Neural cell (in vitro differentiated cells): ENCODE data around the gene CRHBP.

Experiments
- EZH2 ChIP-seq: fragments of 200-600, 300-800 bp; shearing (Covaris generic), sonication (generic); IDR thresholded peaks from 2 replicates; pipeline ENCODE4 v1.6.1; 2014; ENCODE audit warnings: antibody characterized with exemption, low read length, borderline replicate concordance, mild to moderate bottlenecking; ENCODE audit not compliant: insufficient read depth, poor library complexity, severe bottlenecking
- MXI1 ChIP-seq: fragments of 450-650 bp; conservative IDR thresholded peaks from 2 replicates; pipeline ENCODE4 v1.6.1; 2014; ENCODE audit warnings: antibody characterized with exemption, mild to moderate bottlenecking; ENCODE audit not compliant: poor library complexity, severe bottlenecking
- POLR2AphosphoS5 ChIP-seq: IDR thresholded peaks from 2 replicates; pipeline ENCODE4 v1.6.1; 2012
- SMC3 ChIP-seq: fragments of 450-650 bp; conservative IDR thresholded peaks from 2 replicates; pipeline ENCODE4 v1.6.1; 2014; ENCODE audit warnings: antibody characterized with exemption, mild to moderate bottlenecking, moderate library complexity; ENCODE audit not compliant: poor library complexity
- TF ChIP-seq, protein P1 (sequence below): fragments of 450-650 bp; IDR thresholded peaks from 2 replicates; pipeline ENCODE4 v1.5.1; 2014; ENCODE audit warnings: antibody characterized with exemption, mild to moderate bottlenecking, moderate library complexity; ENCODE audit not compliant: poor library complexity, severe bottlenecking
- TF ChIP-seq, protein P2 (sequence below): IDR thresholded peaks from 2 replicates; pipeline ENCODE4 v1.6.1; 2012; ENCODE audit warnings: borderline replicate concordance

DNA sequence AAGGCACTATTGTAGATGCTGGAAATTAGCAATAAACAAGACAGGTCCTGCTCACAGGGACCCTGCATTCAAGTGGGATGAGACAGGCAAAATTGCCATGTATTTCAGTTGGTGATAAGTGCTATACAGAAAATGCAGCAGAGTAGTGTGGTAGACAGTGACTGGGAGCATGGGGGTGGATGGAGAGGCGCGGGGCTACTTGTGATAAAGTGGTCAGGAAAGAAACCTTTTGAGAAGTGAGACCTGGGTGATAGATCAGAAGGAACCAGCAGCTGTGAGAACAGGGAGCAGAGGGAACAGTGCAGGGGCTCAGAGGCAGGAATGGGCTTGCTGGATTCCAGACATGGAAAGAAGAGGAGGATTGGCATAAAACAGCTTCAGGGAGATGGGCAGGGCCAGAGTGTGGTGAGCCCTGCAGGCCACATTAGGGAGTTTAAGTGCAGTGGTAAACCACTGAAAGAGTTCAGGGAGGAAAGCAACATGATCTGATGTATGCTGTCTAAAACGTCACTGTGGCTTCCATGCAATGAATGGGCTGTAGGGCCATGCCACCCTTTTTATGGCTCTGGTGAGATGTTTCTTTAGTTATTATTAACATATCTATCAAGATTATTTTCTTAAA, 7.3 kb downstream of the CRHBP start:
- no peak for TF ChIP-seq POLR2AphosphoS5
- TF ChIP-seq, protein P1, sequence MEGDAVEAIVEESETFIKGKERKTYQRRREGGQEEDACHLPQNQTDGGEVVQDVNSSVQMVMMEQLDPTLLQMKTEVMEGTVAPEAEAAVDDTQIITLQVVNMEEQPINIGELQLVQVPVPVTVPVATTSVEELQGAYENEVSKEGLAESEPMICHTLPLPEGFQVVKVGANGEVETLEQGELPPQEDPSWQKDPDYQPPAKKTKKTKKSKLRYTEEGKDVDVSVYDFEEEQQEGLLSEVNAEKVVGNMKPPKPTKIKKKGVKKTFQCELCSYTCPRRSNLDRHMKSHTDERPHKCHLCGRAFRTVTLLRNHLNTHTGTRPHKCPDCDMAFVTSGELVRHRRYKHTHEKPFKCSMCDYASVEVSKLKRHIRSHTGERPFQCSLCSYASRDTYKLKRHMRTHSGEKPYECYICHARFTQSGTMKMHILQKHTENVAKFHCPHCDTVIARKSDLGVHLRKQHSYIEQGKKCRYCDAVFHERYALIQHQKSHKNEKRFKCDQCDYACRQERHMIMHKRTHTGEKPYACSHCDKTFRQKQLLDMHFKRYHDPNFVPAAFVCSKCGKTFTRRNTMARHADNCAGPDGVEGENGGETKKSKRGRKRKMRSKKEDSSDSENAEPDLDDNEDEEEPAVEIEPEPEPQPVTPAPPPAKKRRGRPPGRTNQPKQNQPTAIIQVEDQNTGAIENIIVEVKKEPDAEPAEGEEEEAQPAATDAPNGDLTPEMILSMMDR: no peak
- no peak for TF ChIP-seq MXI1
- TF ChIP-seq, protein P2, sequence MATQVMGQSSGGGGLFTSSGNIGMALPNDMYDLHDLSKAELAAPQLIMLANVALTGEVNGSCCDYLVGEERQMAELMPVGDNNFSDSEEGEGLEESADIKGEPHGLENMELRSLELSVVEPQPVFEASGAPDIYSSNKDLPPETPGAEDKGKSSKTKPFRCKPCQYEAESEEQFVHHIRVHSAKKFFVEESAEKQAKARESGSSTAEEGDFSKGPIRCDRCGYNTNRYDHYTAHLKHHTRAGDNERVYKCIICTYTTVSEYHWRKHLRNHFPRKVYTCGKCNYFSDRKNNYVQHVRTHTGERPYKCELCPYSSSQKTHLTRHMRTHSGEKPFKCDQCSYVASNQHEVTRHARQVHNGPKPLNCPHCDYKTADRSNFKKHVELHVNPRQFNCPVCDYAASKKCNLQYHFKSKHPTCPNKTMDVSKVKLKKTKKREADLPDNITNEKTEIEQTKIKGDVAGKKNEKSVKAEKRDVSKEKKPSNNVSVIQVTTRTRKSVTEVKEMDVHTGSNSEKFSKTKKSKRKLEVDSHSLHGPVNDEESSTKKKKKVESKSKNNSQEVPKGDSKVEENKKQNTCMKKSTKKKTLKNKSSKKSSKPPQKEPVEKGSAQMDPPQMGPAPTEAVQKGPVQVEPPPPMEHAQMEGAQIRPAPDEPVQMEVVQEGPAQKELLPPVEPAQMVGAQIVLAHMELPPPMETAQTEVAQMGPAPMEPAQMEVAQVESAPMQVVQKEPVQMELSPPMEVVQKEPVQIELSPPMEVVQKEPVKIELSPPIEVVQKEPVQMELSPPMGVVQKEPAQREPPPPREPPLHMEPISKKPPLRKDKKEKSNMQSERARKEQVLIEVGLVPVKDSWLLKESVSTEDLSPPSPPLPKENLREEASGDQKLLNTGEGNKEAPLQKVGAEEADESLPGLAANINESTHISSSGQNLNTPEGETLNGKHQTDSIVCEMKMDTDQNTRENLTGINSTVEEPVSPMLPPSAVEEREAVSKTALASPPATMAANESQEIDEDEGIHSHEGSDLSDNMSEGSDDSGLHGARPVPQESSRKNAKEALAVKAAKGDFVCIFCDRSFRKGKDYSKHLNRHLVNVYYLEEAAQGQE: no peak
- TF ChIP-seq SMC3: no peak
- no peak for TF ChIP-seq EZH2
